Hepatocyte (in vitro differentiated cells): ENCODE measurements around the gene ASNSD1.

Source experiments
- CTCF ChIP-seq: fragments of 200-600 bp; sonication (generic); IDR thresholded peaks from 2 replicates; pipeline ENCODE4 v1.5.1; 2016; ENCODE audit warnings: antibody characterized with exemption, mild to moderate bottlenecking; ENCODE audit not compliant: poor library complexity
- EZH2 ChIP-seq: fragments of 200-600 bp; sonication (generic); IDR thresholded peaks from 2 replicates; pipeline ENCODE4 v1.6.1; 2016; ENCODE audit warnings: antibody characterized with exemption, mild to moderate bottlenecking, borderline replicate concordance
- EZH2phosphoT487 ChIP-seq: fragments of 200-600 bp; sonication (generic); IDR thresholded peaks from one replicate; pipeline ENCODE4 v1.6.1; 2018; ENCODE audit warnings: antibody characterized with exemption, mild to moderate bottlenecking, low read depth, moderate library complexity; ENCODE audit not compliant: unreplicated experiment, severe bottlenecking

GRCh38 chr2:189659734-189660133 is 1.5 kb upstream of the ASNSD1 start:
- TF ChIP-seq EZH2 (no peak), CTCF (no peak), EZH2phosphoT487 (no peak)
